ENCODE measurements around the gene IGIP.

GRCh38 chr5:140111011-140111858, 14.5 kb upstream of the IGIP start:
- TF ChIP-seq CTCF (conservative IDR thresholded peaks at IDR 0.05 in 1 of 2, IDR thresholded peaks at IDR 0.05 in 1 of 2; ENCODE audit: extremely low read depth in 1 of 2, insufficient read depth in 1 of 2, low read depth in 1 of 2, low read length in 2 of 2) = no peak
- TF ChIP-seq EZH2 (IDR thresholded peaks at IDR 0.05; ENCODE audit: borderline replicate concordance, low read length) = no peak

All from mammary epithelial cell (primary cell).